Vagina (tissue), 2 donors: ENCODE measurements around the gene PNMA8A. TPM values are rescaled to one million over a fixed set of nuclear protein-coding genes. Genes with fewer than 3 reads are reported as not detected.

Experiments used
- DNase-seq, 2 donors: peaks; one replicate each; pipeline ENCODE4 v3.0.0-alpha.2; 2017; ENCODE audit errors: extremely low spot score in 2 of 2
- H3K27ac ChIP-seq: fragments of 200-600 bp; sonication (generic); one replicate; pipeline ENCODE4 v1.5.1; 2019
- H3K27me3 ChIP-seq: fragments of 200-600 bp; sonication (generic); one replicate; pipeline ENCODE4 v1.5.1; 2019
- H3K36me3 ChIP-seq, 2 donors: fragments of 200-600 bp; sonication (generic); one replicate each; pipeline ENCODE4 v1.5.1; 2017 to 2019
- H3K4me1 ChIP-seq: fragments of 200-600 bp; sonication (generic); one replicate; pipeline ENCODE4 v1.5.1; 2019
- H3K4me3 ChIP-seq, 2 donors: fragments of 200-600 bp; sonication (generic); 1 replicate in 1 of 2; 2 replicates in 1 of 2; pipeline ENCODE4 v1.5.1; 2016 to 2019
- H3K9me3 ChIP-seq: fragments of 200-600 bp; sonication (generic); one replicate; pipeline ENCODE4 v1.5.1; 2019
- POLR2A ChIP-seq, 2 donors: fragments of 450-650 bp; IDR thresholded peaks; one replicate each; pipeline ENCODE4 v1.6.1; 2017; ENCODE audit warnings: antibody characterized with exemption in 2 of 2, mild to moderate bottlenecking in 2 of 2, moderate library complexity in 2 of 2
- POLR2AphosphoS5 ChIP-seq, 2 donors: sonication (generic); formaldehyde crosslinking; IDR thresholded peaks; one replicate each; pipeline ENCODE4 v1.9.0; 2017; ENCODE audit warnings: antibody characterized with exemption in 2 of 2, mild to moderate bottlenecking in 2 of 2, low read depth in 1 of 2; ENCODE audit not compliant: insufficient read depth in 1 of 2
- intact Hi-C: fragments of 100-400 bp; cut with DNase I; formaldehyde crosslinking; loops from one replicate; pipeline ENCODE4 v1.15.1; 2023
- total RNA-seq: library from RNA; depleted of rRNA; stranded (reverse); fragments of >200 nt; gene quantifications from one replicate; pipeline ENCODE4 v1.2.3, GENCODE V29; 2016
- TF ChIP-seq, protein P1 (sequence below), 3 experiments: fragments of 450-650 bp in 2 of 3; fragments of 200-600 bp in 1 of 3; sonication (generic) in 1 of 3; IDR thresholded peaks; one replicate each; pipeline ENCODE4 v1.5.1; 2017 to 2019; ENCODE audit warnings: antibody characterized with exemption in 3 of 3, mild to moderate bottlenecking in 2 of 3, moderate library complexity in 2 of 3

The PNMA8A gene, protein sequence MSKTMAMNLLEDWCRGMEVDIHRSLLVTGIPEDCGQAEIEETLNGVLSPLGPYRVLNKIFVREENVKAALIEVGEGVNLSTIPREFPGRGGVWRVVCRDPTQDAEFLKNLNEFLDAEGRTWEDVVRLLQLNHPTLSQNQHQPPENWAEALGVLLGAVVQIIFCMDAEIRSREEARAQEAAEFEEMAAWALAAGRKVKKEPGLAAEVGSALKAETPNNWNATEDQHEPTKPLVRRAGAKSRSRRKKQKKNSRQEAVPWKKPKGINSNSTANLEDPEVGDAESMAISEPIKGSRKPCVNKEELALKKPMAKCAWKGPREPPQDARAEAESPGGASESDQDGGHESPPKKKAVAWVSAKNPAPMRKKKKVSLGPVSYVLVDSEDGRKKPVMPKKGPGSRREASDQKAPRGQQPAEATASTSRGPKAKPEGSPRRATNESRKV
- 1.5 TPM for total RNA-seq

DNA sequence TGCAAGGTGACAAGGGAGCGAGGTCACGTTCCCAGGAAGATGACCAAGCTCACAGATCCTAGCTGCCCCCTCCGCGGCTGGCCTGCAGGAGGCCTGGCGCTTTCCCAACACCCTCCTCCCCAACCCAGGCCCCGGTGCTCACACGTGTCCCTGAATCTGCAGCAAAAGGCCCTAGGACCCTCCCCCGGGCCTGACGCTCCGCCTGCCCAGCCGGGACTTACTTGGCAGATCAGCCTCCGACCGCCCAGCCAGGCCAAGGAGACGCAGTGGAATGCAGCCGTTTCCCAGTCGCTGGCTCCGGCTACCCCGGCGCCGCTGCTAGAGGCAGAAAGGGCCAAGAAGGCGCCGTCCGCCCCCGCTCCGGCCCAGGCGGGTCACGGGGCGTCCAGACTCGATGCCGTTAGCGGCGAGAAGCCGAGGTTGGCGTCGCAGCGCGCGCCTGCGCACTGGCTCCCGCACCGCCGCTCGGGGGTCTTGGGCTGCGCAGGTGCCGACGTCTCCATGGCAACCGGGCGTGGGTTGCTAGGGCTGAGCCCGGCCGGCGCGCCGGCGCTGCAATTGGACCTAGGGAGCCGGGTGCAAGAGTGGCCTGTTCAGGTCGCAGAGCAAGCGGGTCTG lies at the start of gene PNMA8A:
Gene PNMA8A, minus strand, starts transcription at position 448 of the 618 bp plus-strand sequence. CDS start 528 bp downstream, outside the sequence.
- Histone ChIP-seq H3K9me3 (no peaks in the 10 kb centered on the region), H3K4me1 (peaks cover 16% of the 10 kb centered on the region), H3K4me3 (peak within 1 kb of the TSS; percentile 38 to 44), H3K27me3 (no peaks in the 10 kb centered on the region), H3K36me3 (no peaks in the 10 kb centered on the region), H3K27ac (peak within 1 kb of the TSS; percentile 76)
- peak in 1 of 2 donors; percentile 86 for DNase-seq
- TF ChIP-seq, protein P1, sequence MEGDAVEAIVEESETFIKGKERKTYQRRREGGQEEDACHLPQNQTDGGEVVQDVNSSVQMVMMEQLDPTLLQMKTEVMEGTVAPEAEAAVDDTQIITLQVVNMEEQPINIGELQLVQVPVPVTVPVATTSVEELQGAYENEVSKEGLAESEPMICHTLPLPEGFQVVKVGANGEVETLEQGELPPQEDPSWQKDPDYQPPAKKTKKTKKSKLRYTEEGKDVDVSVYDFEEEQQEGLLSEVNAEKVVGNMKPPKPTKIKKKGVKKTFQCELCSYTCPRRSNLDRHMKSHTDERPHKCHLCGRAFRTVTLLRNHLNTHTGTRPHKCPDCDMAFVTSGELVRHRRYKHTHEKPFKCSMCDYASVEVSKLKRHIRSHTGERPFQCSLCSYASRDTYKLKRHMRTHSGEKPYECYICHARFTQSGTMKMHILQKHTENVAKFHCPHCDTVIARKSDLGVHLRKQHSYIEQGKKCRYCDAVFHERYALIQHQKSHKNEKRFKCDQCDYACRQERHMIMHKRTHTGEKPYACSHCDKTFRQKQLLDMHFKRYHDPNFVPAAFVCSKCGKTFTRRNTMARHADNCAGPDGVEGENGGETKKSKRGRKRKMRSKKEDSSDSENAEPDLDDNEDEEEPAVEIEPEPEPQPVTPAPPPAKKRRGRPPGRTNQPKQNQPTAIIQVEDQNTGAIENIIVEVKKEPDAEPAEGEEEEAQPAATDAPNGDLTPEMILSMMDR (IDR thresholded peaks at IDR 0.05): no peak
- TF ChIP-seq POLR2A (IDR thresholded peaks at IDR 0.05) (no peak), POLR2AphosphoS5 (IDR thresholded peaks at IDR 0.05; ENCODE audit: insufficient read depth in 1 of 2, low read depth in 1 of 2) (peak in 1 of 2 donors; percentile 52)
- intact Hi-C loops: no loop called here

DNA sequence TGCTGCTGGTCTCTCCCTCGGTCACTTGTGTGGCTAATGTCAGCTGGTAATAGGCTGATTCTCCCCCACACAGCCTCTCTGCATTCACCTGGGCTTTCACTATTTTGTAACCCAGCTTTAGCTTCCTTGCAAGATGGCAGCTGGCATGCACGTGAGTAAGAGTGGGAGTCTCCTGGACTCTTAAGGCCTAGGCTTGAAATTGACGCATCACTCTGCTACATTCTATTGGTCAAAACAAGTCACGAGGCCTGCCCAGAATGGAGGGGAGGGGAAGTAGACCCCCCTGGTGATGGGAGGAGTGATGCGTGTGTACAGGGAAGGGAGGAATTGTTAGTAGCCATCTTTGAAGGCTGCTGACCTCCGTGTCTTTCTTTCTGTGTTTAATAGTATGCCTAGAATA lies 49.3 kb upstream of the PNMA8A start:
- intact Hi-C loops: no loop called here
- no peaks in the 10 kb centered on the region for H3K36me3 ChIP-seq
- DNase-seq: no peak

DNA sequence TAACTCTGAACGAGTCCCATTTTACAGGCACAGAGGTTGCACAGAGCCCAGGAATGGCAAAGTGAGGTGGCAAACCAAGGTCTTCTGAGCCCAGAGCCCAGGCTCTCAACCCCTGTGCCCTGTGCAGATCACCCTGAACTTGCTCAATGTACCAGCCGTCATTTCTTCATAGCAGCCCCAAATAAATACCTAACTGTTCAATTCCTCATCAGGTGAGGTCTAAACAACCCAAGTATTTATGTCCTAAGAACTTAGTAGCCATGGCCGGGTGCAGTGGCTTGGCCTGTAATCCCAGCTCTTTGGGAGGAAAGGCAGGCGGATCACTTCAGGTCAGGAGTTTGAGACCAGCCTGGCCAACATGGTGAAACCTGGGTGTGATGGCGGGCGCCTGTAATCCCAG lies 46.1 kb upstream of the PNMA8A start:
- Histone ChIP-seq H3K4me3 (no peak overlapping the region), H3K9me3 (no peaks in the 10 kb centered on the region), H3K36me3 (no peaks in the 10 kb centered on the region), H3K27ac (no peak overlapping the region), H3K27me3 (no peaks in the 10 kb centered on the region), H3K4me1 (peaks cover 11% of the 10 kb centered on the region)
- intact Hi-C loops: no loop called here
- no peak for DNase-seq
- TF ChIP-seq, protein P1 (IDR thresholded peaks at IDR 0.05): no peak
- TF ChIP-seq POLR2AphosphoS5 (IDR thresholded peaks at IDR 0.05; ENCODE audit: insufficient read depth in 1 of 2, low read depth in 1 of 2): no peak
- TF ChIP-seq POLR2A (IDR thresholded peaks at IDR 0.05): no peak

More for the DNA sequence above, 49.3 kb upstream of the PNMA8A start:
- no peak overlapping the region for H3K4me3 ChIP-seq
- no peaks in the 10 kb centered on the region for H3K27me3 ChIP-seq
- no peak overlapping the region for H3K27ac ChIP-seq
- TF ChIP-seq POLR2AphosphoS5 (IDR thresholded peaks at IDR 0.05; ENCODE audit: insufficient read depth in 1 of 2, low read depth in 1 of 2): no peak
- TF ChIP-seq, protein P1 (IDR thresholded peaks at IDR 0.05): no peak
- no peak for TF ChIP-seq POLR2A (IDR thresholded peaks at IDR 0.05)
- H3K9me3 ChIP-seq: no peaks in the 10 kb centered on the region
- no peaks in the 10 kb centered on the region for H3K4me1 ChIP-seq

DNA sequence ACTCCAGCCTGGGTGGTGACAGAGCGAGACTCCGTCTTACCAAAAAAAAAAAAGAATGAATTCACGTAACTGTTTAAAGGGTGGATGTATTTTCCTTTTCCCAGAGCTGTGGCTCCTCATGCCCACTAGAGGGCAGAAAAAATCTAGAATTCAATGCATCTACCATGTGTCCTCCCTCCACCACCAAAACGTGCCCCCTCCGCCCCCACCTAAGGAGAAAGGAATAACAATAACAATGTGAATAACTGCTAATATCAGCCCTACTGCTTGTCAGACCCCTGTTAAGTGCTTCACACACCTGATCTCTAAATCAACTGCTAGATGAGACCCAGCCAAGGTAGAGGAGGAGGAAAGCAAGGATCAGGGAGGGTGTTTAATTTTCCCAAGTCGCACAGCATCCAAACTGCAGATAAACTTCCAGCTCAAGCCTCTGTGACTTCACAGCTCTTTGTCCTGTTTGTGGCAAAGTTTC lies 44.6 kb upstream of the PNMA8A start:
- no peaks in the 10 kb centered on the region for H3K36me3 ChIP-seq
- no peaks in the 10 kb centered on the region for H3K27me3 ChIP-seq
- H3K4me1 ChIP-seq: peaks cover 11% of the 10 kb centered on the region
- no peak overlapping the region for H3K27ac ChIP-seq
- intact Hi-C loops: no loop called here
- TF ChIP-seq POLR2A (IDR thresholded peaks at IDR 0.05): no peak
- TF ChIP-seq, protein P1 (IDR thresholded peaks at IDR 0.05): peak in 1 of 3 experiments; percentile 24
- no peak for TF ChIP-seq POLR2AphosphoS5 (IDR thresholded peaks at IDR 0.05; ENCODE audit: insufficient read depth in 1 of 2, low read depth in 1 of 2)
- DNase-seq: no peak
- H3K9me3 ChIP-seq: no peaks in the 10 kb centered on the region
- no peak overlapping the region for H3K4me3 ChIP-seq
